SU-DHL-6 (cell line): ENCODE data around the gene LRRFIP1.

Experiments
- H2AFZ ChIP-seq: fragments of 200-600 bp; sonication (generic); 2 replicates; pipeline ENCODE4 v1.6.1; 2014; ENCODE audit warnings: low read depth, mild to moderate bottlenecking, moderate library complexity, mixed read lengths, antibody characterized with exemption, low read length; ENCODE audit not compliant: severe bottlenecking
- H3F3A ChIP-seq: fragments of 200-600 bp; shearing (Covaris generic); 2 replicates; pipeline ENCODE4 v1.6.0; 2016; ENCODE audit warnings: antibody characterized with exemption, mild to moderate bottlenecking; ENCODE audit not compliant: insufficient read depth
- H3K27ac ChIP-seq: fragments of 200-600 bp; sonication (generic); 2 replicates; pipeline ENCODE4 v1.5.1; 2016; ENCODE audit warnings: low read depth, mild to moderate bottlenecking, low read length, moderate library complexity, mixed read lengths
- H3K27me3 ChIP-seq: fragments of 200-600 bp; sonication (generic), shearing (Covaris generic); 2 replicates; pipeline ENCODE4 v1.6.0; 2014; ENCODE audit warnings: mild to moderate bottlenecking, low read length
- H3K36me3 ChIP-seq: fragments of 200-600 bp; sonication (generic); 2 replicates; pipeline ENCODE4 v1.6.1; 2014; ENCODE audit warnings: mild to moderate bottlenecking, low read length, mixed read lengths
- H3K4me2 ChIP-seq: fragments of 300-600, 200-600 bp; shearing (Covaris generic), sonication (generic); 2 replicates; pipeline ENCODE4 v1.6.0; 2014; ENCODE audit warnings: low read length, low read depth, mild to moderate bottlenecking; ENCODE audit not compliant: poor library complexity, severe bottlenecking
- H3K4me3 ChIP-seq: fragments of 200-600 bp; sonication (generic); 2 replicates; pipeline ENCODE4 v1.5.1; 2014; ENCODE audit warnings: antibody characterized with exemption, low read length, mild to moderate bottlenecking, mixed read lengths; ENCODE audit not compliant: insufficient read depth, poor library complexity, severe bottlenecking
- H3K79me2 ChIP-seq: fragments of 200-600 bp; sonication (generic); 2 replicates; pipeline ENCODE4 v1.6.1; 2014; ENCODE audit warnings: mild to moderate bottlenecking, low read length, moderate library complexity; ENCODE audit not compliant: insufficient read depth
- H3K9ac ChIP-seq: fragments of 200-600 bp; sonication (generic); 2 replicates; pipeline ENCODE4 v1.7.0; 2014; ENCODE audit warnings: mild to moderate bottlenecking, low read length
- H3K9me2 ChIP-seq: fragments of 200-600 bp; sonication (generic); replicated peaks from 2 replicates; pipeline ENCODE4 v1.6.1; 2014; ENCODE audit warnings: low read length; ENCODE audit not compliant: insufficient read depth
- H3K9me3 ChIP-seq: fragments of 200-600 bp; sonication (generic); 2 replicates; pipeline ENCODE4 v1.6.1; 2014; ENCODE audit warnings: low read length, mixed read lengths; ENCODE audit not compliant: insufficient read depth
- H4K20me1 ChIP-seq: fragments of 200-600 bp; sonication (generic); 2 replicates; pipeline ENCODE4 v1.6.1; 2014; ENCODE audit warnings: low read depth, mild to moderate bottlenecking, antibody characterized with exemption, low read length, moderate library complexity, mixed read lengths
- CTCF ChIP-seq: fragments of 200-600 bp; sonication (generic); IDR thresholded peaks from one replicate; pipeline ENCODE4 v1.5.1; 2017; ENCODE audit warnings: antibody characterized with exemption, mild to moderate bottlenecking, low read length, moderate library complexity; ENCODE audit not compliant: insufficient read depth, poor library complexity, severe bottlenecking
- EZH2phosphoT487 ChIP-seq: fragments of 200-600 bp; sonication (generic), shearing (Covaris generic); conservative IDR thresholded peaks from 2 replicates; pipeline ENCODE4 v1.6.1; 2018; ENCODE audit warnings: mild to moderate bottlenecking, antibody characterized with exemption, low read length, moderate library complexity, mixed read lengths

LRRFIP1 gene

GRCh38 chr2:237744270-237744612 is 116.9 kb downstream of the LRRFIP1 start:
- Histone ChIP-seq H3F3A (no peaks in the 10 kb centered on the region), H3K79me2 (no peaks in the 10 kb centered on the region), H4K20me1 (no peaks in the 10 kb centered on the region), H3K9me3 (no peaks in the 10 kb centered on the region), H3K4me3 (no peak overlapping the region), H3K9me2 (no peaks in the 10 kb centered on the region), H3K27me3 (no peaks in the 10 kb centered on the region), H3K27ac (no peak overlapping the region), H3K4me2 (no peak overlapping the region), H3K9ac (no peak overlapping the region), H3K36me3 (no peaks in the 10 kb centered on the region), H2AFZ (no peak overlapping the region)
- TF ChIP-seq CTCF (no peak), EZH2phosphoT487 (no peak)

GRCh38 chr2:237744613-237745249 is 117.3 kb downstream of the LRRFIP1 start:
- Histone ChIP-seq H4K20me1 (no peaks in the 10 kb centered on the region), H3F3A (no peaks in the 10 kb centered on the region), H3K4me2 (no peak overlapping the region), H3K9me3 (no peaks in the 10 kb centered on the region), H3K9me2 (no peaks in the 10 kb centered on the region), H2AFZ (no peak overlapping the region), H3K4me3 (no peak overlapping the region), H3K27me3 (no peaks in the 10 kb centered on the region), H3K79me2 (no peaks in the 10 kb centered on the region), H3K9ac (no peak overlapping the region), H3K36me3 (no peaks in the 10 kb centered on the region), H3K27ac (no peak overlapping the region)
- no peak for TF ChIP-seq EZH2phosphoT487
- TF ChIP-seq CTCF: peak; percentile 94

DNA sequence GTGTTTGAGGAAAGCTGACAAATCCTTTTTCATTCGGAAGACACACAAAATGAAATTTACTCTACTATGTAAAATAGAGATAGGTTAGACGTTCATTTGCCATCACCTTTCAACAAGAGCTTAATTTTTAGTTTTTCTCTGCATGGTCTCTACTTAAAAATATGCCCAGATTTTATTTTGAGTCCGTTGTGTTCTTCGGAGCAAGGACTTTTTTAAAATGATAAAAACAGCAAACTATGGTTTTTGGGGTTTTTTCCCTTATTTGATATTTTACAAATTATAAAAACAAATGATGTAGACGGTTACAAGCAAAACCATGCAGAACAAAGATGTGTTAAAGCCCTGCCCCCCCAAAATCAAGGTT is 117.8 kb downstream of the LRRFIP1 start:
- H4K20me1 ChIP-seq: no peaks in the 10 kb centered on the region
- H3K27me3 ChIP-seq: no peaks in the 10 kb centered on the region
- H3K27ac ChIP-seq: no peak overlapping the region
- no peaks in the 10 kb centered on the region for H3K36me3 ChIP-seq
- no peaks in the 10 kb centered on the region for H3K9me2 ChIP-seq
- H3F3A ChIP-seq: no peaks in the 10 kb centered on the region
- no peak overlapping the region for H3K4me2 ChIP-seq
- no peak overlapping the region for H3K9ac ChIP-seq
- no peaks in the 10 kb centered on the region for H3K79me2 ChIP-seq
- no peak overlapping the region for H2AFZ ChIP-seq
- H3K4me3 ChIP-seq: no peak overlapping the region
- TF ChIP-seq EZH2phosphoT487 (no peak), CTCF (peak; percentile 2)
- no peaks in the 10 kb centered on the region for H3K9me3 ChIP-seq
